ENCODE results near the gene SCAI. TPM values are rescaled to one million over a fixed set of nuclear protein-coding genes. Genes with fewer than 3 reads are reported as not detected.

The SCAI gene
- total and polyA plus RNA-seq, 5 donors from 2014 or later, result 1.7 to 11.3 (median 3.9) TPM

GRCh38 chr9:125146247-125146646 is 2.9 kb upstream of the SCAI start:
- H3K4me1 ChIP-seq (ENCODE audit: control insufficient read depth, insufficient read depth, low read length, poor library complexity, severe bottlenecking), result peaks cover 24% of the 10 kb centered on the region
- H3K36me3 ChIP-seq (ENCODE audit: control insufficient read depth, insufficient read depth, low read length), result peaks cover 17% of the 10 kb centered on the region
- H3K4me3 ChIP-seq (ENCODE audit: low read depth, low read length), result no peak overlapping the region
- no peaks in the 10 kb centered on the region for H3K9me3 ChIP-seq (ENCODE audit: control insufficient read depth in 2 of 2, low read length in 2 of 2)
- H3K4me1 Mint-ChIP-seq, result peaks cover 10 to 41% (median 24%) of the 10 kb centered on the region in 4 donors
- peak in 2 of 3 donors; percentile 8 to 24 for DNase-seq
- no peak for ATAC-seq (ENCODE audit: low read depth in 2 of 2)
- H3K9me3 Mint-ChIP-seq, result no peaks in the 10 kb centered on the region
- peak overlapping the region; percentile 20 to 81 (median 77) for H3K27ac Mint-ChIP-seq
- H3K27ac ChIP-seq (ENCODE audit: insufficient read depth, low read length, poor library complexity, severe bottlenecking), result peak overlapping the region; percentile 43
- no peaks in the 10 kb centered on the region for H3K27me3 ChIP-seq (ENCODE audit: control insufficient read depth, insufficient read depth, low read length)
- H3K36me3 Mint-ChIP-seq, result peaks cover 14% of the 10 kb centered on the region
- H3K4me3 Mint-ChIP-seq, result no peak overlapping the region
- H3K27me3 Mint-ChIP-seq, result no peaks in the 10 kb centered on the region

DNA sequence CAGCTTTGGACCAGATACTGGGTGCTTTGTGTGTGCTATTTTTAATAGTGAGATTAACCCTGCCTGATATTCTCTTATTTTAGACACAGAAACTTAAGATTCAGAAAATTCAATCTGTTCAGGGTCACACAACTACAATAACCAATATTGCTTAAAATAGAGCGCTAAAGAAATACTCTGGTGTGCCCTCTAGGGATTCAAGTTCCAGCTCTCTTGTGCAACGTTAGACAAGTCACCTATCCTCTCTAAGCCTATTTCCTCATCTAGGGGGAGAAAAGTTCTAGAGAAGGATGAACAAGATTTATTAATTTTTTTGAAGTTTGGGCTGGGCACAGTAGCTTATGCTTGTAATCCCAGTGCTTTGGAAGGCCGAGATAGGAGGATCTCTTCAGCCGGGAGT is 2.1 kb upstream of the SCAI start:
- Mint-ChIP-seq H3K27me3 (no peaks in the 10 kb centered on the region), H3K27ac (peak overlapping the region in 1 of 3 donors; percentile 77), H3K4me3 (peak overlapping the region in 2 of 4 donors; percentile 34 to 79), H3K9me3 (no peaks in the 10 kb centered on the region), H3K4me1 (peaks cover 10 to 43% (median 27%) of the 10 kb centered on the region in 4 donors), H3K36me3 (peaks cover 5% of the 10 kb centered on the region)
- Histone ChIP-seq H3K9me3 (ENCODE audit: control insufficient read depth in 2 of 2, low read length in 2 of 2) (no peaks in the 10 kb centered on the region), H3K36me3 (ENCODE audit: control insufficient read depth, insufficient read depth, low read length) (peaks cover 9% of the 10 kb centered on the region), H3K27me3 (ENCODE audit: control insufficient read depth, insufficient read depth, low read length) (no peaks in the 10 kb centered on the region), H3K27ac (ENCODE audit: insufficient read depth, low read length, poor library complexity, severe bottlenecking) (no peak overlapping the region), H3K4me1 (ENCODE audit: control insufficient read depth, insufficient read depth, low read length, poor library complexity, severe bottlenecking) (peaks cover 32% of the 10 kb centered on the region), H3K4me3 (ENCODE audit: low read depth, low read length) (no peak overlapping the region)
- no peak for DNase-seq
- ATAC-seq (ENCODE audit: low read depth in 2 of 2), result no peak

DNA sequence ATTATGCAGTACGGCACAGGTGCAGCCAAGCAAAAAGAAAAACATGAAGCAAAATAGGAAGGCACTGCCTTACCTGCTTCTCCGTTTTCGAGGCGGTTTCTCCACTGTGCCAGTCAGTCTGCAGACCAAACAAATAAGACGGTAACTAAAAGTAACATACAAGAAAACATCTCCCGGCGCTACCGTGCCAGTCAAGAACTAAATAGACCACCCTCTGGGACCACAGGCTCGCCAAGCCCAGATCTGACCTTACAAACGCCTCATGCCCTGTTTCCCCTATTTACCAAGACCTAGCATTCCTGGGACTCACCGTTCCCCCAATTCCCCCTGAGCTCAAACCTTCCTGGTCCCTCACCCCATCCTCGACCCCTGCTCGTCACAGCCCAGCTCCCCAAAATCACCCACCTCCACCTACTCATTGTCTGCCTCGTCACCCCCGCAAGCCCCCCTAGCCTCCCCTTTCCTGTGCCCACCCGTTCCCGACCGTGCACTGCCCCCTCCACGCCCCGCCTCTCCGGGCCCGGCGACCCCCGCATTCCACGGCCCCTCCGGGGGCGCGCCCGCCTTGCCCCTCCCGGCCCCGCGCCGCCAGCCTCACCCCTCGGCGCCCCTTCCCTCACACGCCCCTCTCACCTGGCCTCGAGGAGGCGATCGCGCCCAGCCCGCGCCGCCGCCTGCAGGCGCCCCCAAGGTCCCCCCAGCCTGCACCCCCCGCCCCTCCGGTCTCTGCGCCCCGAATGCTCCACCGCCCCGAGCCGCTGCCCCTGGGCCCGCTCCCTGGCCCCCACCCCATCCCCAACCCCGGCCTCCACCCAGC is 560 bp downstream of the SCAI start:
- H3K36me3 ChIP-seq (ENCODE audit: control insufficient read depth, insufficient read depth, low read length), result peaks cover 6% of the 10 kb centered on the region
- peak overlapping the region; percentile 96 to 99 (median 97) for H3K4me3 Mint-ChIP-seq
- peak; percentile 4 to 5 for ATAC-seq (ENCODE audit: low read depth in 2 of 2)
- H3K9me3 ChIP-seq (ENCODE audit: control insufficient read depth in 2 of 2, low read length in 2 of 2), result no peaks in the 10 kb centered on the region
- H3K4me1 ChIP-seq (ENCODE audit: control insufficient read depth, insufficient read depth, low read length, poor library complexity, severe bottlenecking), result peaks cover 31% of the 10 kb centered on the region
- H3K36me3 Mint-ChIP-seq, result peaks cover 12% of the 10 kb centered on the region
- peak in 2 of 3 donors; percentile 1 to 49 for DNase-seq
- peak overlapping the region; percentile 80 to 95 (median 85) for H3K27ac Mint-ChIP-seq
- no peaks in the 10 kb centered on the region for H3K9me3 Mint-ChIP-seq
- H3K4me1 Mint-ChIP-seq, result peaks cover 8 to 56% (median 33%) of the 10 kb centered on the region in 4 donors
- no peaks in the 10 kb centered on the region for H3K27me3 Mint-ChIP-seq
- H3K4me3 ChIP-seq (ENCODE audit: low read depth, low read length), result peak overlapping the region; percentile 83
- H3K27ac ChIP-seq (ENCODE audit: insufficient read depth, low read length, poor library complexity, severe bottlenecking), result peak overlapping the region; percentile 56
- no peaks in the 10 kb centered on the region for H3K27me3 ChIP-seq (ENCODE audit: control insufficient read depth, insufficient read depth, low read length)

DNA sequence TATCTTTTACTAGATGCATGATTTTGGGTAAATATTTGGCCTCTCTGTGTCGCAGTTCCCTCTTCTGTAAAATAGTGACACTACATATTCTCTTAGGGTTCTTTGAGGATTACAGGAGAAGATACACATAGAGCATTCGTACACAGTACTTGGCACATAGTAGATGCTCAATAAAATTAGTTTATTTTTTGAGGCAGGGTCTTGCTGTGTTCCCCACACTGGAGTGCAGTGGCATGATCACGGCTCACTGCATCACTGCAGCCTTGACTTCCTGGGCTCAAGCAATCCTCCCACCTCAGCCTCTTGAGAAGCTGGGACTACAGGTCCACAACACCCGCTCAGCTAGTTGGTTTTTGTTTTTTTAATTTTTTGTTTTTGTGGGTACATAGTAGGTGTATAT is 1.6 kb downstream of the SCAI start:
- peaks cover 31% of the 10 kb centered on the region for H3K4me1 ChIP-seq (ENCODE audit: control insufficient read depth, insufficient read depth, low read length, poor library complexity, severe bottlenecking)
- no peaks in the 10 kb centered on the region for H3K9me3 ChIP-seq (ENCODE audit: control insufficient read depth in 2 of 2, low read length in 2 of 2)
- no peak for ATAC-seq (ENCODE audit: low read depth in 2 of 2)
- no peak overlapping the region for H3K27ac ChIP-seq (ENCODE audit: insufficient read depth, low read length, poor library complexity, severe bottlenecking)
- H3K27ac Mint-ChIP-seq, result peak overlapping the region in 1 of 3 donors; percentile 85
- peak overlapping the region; percentile 96 to 99 (median 97) for H3K4me3 Mint-ChIP-seq
- H3K27me3 Mint-ChIP-seq, result no peaks in the 10 kb centered on the region
- peak overlapping the region; percentile 83 for H3K4me3 ChIP-seq (ENCODE audit: low read depth, low read length)
- H3K27me3 ChIP-seq (ENCODE audit: control insufficient read depth, insufficient read depth, low read length), result no peaks in the 10 kb centered on the region
- H3K36me3 Mint-ChIP-seq, result peaks cover 14% of the 10 kb centered on the region
- peaks cover 6% of the 10 kb centered on the region for H3K36me3 ChIP-seq (ENCODE audit: control insufficient read depth, insufficient read depth, low read length)
- no peak for DNase-seq
- H3K9me3 Mint-ChIP-seq, result no peaks in the 10 kb centered on the region
- peaks cover 8 to 57% (median 33%) of the 10 kb centered on the region in 4 donors for H3K4me1 Mint-ChIP-seq

DNA sequence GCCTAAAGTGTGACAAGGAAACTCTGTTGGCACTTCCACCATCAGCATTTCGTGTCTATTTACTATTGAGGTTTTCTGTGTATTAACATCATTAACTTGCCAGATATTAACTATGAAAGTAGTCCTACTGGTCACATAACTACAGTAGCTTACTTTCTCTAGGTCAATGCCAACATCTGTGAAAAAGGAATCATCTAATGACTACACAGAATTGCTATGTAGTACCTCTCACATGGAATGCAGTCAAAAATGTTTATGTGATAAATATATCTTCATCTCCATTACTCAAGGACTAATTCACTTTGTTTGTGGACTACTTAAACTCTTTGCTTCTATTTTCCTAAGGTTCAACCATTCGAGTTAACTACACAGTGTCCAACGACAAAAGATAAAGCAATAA is 2.1 kb downstream of the SCAI start:
- Histone ChIP-seq H3K27ac (ENCODE audit: insufficient read depth, low read length, poor library complexity, severe bottlenecking) (no peak overlapping the region), H3K4me1 (ENCODE audit: control insufficient read depth, insufficient read depth, low read length, poor library complexity, severe bottlenecking) (peaks cover 31% of the 10 kb centered on the region), H3K36me3 (ENCODE audit: control insufficient read depth, insufficient read depth, low read length) (peaks cover 6% of the 10 kb centered on the region), H3K9me3 (ENCODE audit: control insufficient read depth in 2 of 2, low read length in 2 of 2) (no peaks in the 10 kb centered on the region), H3K27me3 (ENCODE audit: control insufficient read depth, insufficient read depth, low read length) (no peaks in the 10 kb centered on the region), H3K4me3 (ENCODE audit: low read depth, low read length) (peak overlapping the region; percentile 17)
- Mint-ChIP-seq H3K4me1 (peaks cover 8 to 54% (median 31%) of the 10 kb centered on the region in 4 donors), H3K4me3 (peak overlapping the region; percentile 96 to 99 (median 97)), H3K36me3 (peaks cover 14% of the 10 kb centered on the region), H3K27ac (no peak overlapping the region), H3K27me3 (no peaks in the 10 kb centered on the region), H3K9me3 (no peaks in the 10 kb centered on the region)
- no peak for ATAC-seq (ENCODE audit: low read depth in 2 of 2)
- no peak for DNase-seq

- Mint-ChIP-seq H3K9me3 (no peaks in the 10 kb centered on the region), H3K36me3 (peaks cover 14% of the 10 kb centered on the region), H3K27ac (no peak overlapping the region), H3K27me3 (no peaks in the 10 kb centered on the region), H3K4me1 (peaks cover 8 to 50% (median 27%) of the 10 kb centered on the region in 4 donors), H3K4me3 (no peak overlapping the region)
- no peak for ATAC-seq (ENCODE audit: low read depth in 2 of 2)
- Histone ChIP-seq H3K4me1 (ENCODE audit: control insufficient read depth, insufficient read depth, low read length, poor library complexity, severe bottlenecking) (peaks cover 31% of the 10 kb centered on the region), H3K4me3 (ENCODE audit: low read depth, low read length) (no peak overlapping the region), H3K36me3 (ENCODE audit: control insufficient read depth, insufficient read depth, low read length) (peaks cover 6% of the 10 kb centered on the region), H3K27me3 (ENCODE audit: control insufficient read depth, insufficient read depth, low read length) (no peaks in the 10 kb centered on the region), H3K9me3 (ENCODE audit: control insufficient read depth in 2 of 2, low read length in 2 of 2) (no peaks in the 10 kb centered on the region), H3K27ac (ENCODE audit: insufficient read depth, low read length, poor library complexity, severe bottlenecking) (no peak overlapping the region)
- no peak for DNase-seq
Measured at GRCh38 chr9:125140576-125140975, 2.8 kb downstream of the SCAI start.

DNA sequence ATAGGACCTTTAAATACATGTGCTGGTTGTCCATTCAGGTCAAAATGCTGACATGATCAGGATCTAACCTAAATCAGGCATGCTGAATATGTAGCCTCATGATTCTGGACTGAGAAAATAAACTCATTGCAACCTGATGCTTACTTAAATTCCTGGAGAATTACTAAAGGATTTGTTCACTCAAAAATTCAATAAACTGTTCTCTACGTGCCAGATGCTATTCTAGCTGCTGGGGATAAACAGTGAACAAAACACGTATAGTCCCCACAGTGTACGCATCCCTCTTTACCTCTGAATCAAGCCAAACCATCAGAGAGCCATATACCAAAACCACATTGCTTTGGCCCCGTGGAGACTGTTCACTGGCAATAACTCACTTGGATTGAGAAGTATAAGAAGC is 6.1 kb downstream of the SCAI start:
- Mint-ChIP-seq H3K27me3 (no peaks in the 10 kb centered on the region), H3K4me3 (no peak overlapping the region), H3K27ac (no peak overlapping the region), H3K4me1 (peaks cover 17 to 66% (median 32%) of the 10 kb centered on the region in 4 donors), H3K36me3 (peaks cover 23% of the 10 kb centered on the region), H3K9me3 (peaks cover 0 to 10% (median 0%) of the 10 kb centered on the region in 7 donors)
- Histone ChIP-seq H3K9me3 (ENCODE audit: control insufficient read depth in 2 of 2, low read length in 2 of 2) (no peaks in the 10 kb centered on the region), H3K36me3 (ENCODE audit: control insufficient read depth, insufficient read depth, low read length) (peaks cover 6% of the 10 kb centered on the region), H3K4me3 (ENCODE audit: low read depth, low read length) (no peak overlapping the region), H3K27me3 (ENCODE audit: control insufficient read depth, insufficient read depth, low read length) (no peaks in the 10 kb centered on the region), H3K27ac (ENCODE audit: insufficient read depth, low read length, poor library complexity, severe bottlenecking) (no peak overlapping the region), H3K4me1 (ENCODE audit: control insufficient read depth, insufficient read depth, low read length, poor library complexity, severe bottlenecking) (peaks cover 20% of the 10 kb centered on the region)
- ATAC-seq (ENCODE audit: low read depth in 2 of 2), result no peak
- DNase-seq, result no peak
